K562 (cell line): Measurements from ENCODE around the gene SLC1A4. TPM values are rescaled to one million over a fixed set of nuclear protein-coding genes. Genes with fewer than 3 reads are reported as not detected.

Source experiments
- BRF1 ChIP-seq: IDR thresholded peaks from 3 replicates; pipeline ENCODE4 v1.6.1; 2011; ENCODE audit warnings: borderline replicate concordance, mild to moderate bottlenecking; ENCODE audit not compliant: insufficient read length; ENCODE audit errors: extremely low read depth
- CBFB ChIP-seq: sonication (generic); formaldehyde crosslinking; IDR thresholded peaks from 2 replicates; pipeline ENCODE4 v1.4.0; 2020; ENCODE audit warnings: mild to moderate bottlenecking, missing genetic modification reagents
- CEBPG ChIP-seq, 3 experiments: fragments of 200-800 bp in 1 of 3; sonication (Bioruptor generic) in 1 of 3; sonication (generic) in 1 of 3; formaldehyde crosslinking in 1 of 3; IDR thresholded peaks in 2 of 3; conservative IDR thresholded peaks in 1 of 3; 2 replicates each; pipeline versions ENCODE4 v1.6.1 to v1.8.0; 2016 to 2022; ENCODE audit warnings: missing compliant biosample characterization in 2 of 3, missing genetic modification characterization in 2 of 3, mild to moderate bottlenecking in 1 of 3, missing genetic modification reagents in 1 of 3
- ERF ChIP-seq: fragments of 450-650 bp; formaldehyde crosslinking; IDR thresholded peaks from 2 replicates; pipeline ENCODE4 v1.4.0; 2020; ENCODE audit warnings: mild to moderate bottlenecking, mixed read lengths
- KAT7 ChIP-seq: sonication (generic); formaldehyde crosslinking; IDR thresholded peaks from 2 replicates; pipeline ENCODE4 v1.8.0; 2022; ENCODE audit warnings: missing genetic modification reagents, mild to moderate bottlenecking, borderline replicate concordance
- MAFG ChIP-seq: fragments of 450-650 bp; conservative IDR thresholded peaks from 2 replicates; pipeline ENCODE4 v1.6.1; 2016; ENCODE audit warnings: missing genetic modification characterization, missing compliant biosample characterization
- MXD1 ChIP-seq: fragments of 250-450 bp; sonication (Bioruptor Pico); IDR thresholded peaks from 2 replicates; pipeline ENCODE4 v1.8.0; 2021; ENCODE audit warnings: borderline replicate concordance, mild to moderate bottlenecking, moderate library complexity; ENCODE audit not compliant: poor library complexity, severe bottlenecking
- PKNOX1 ChIP-seq: fragments of 450-650 bp; IDR thresholded peaks from 2 replicates; pipeline ENCODE4 v1.6.1; 2016
- RCOR1 ChIP-seq, 2 experiments: IDR thresholded peaks; 2 replicates each; pipeline ENCODE4 v1.6.1; 2012; ENCODE audit warnings: low read depth in 2 of 2, low read length in 2 of 2, borderline replicate concordance in 1 of 2, improper control_type of control experiment in 1 of 2
- SETDB1 ChIP-seq: IDR thresholded peaks from one replicate; pipeline ENCODE4 v1.6.1; 2012; ENCODE audit warnings: low read length, control low read depth, inconsistent platforms
- SMAD1 ChIP-seq: fragments of 150-350 bp; IDR thresholded peaks from 2 replicates; pipeline ENCODE4 v1.6.1; 2014; ENCODE audit warnings: low read length, low read depth; ENCODE audit not compliant: partially characterized antibody
- SNAPC5 ChIP-seq: fragments of 250-450 bp; sonication (Bioruptor Pico); IDR thresholded peaks from 2 replicates; pipeline ENCODE4 v1.8.0; 2021; ENCODE audit warnings: moderate library complexity, mild to moderate bottlenecking, inconsistent platforms
- SP2 ChIP-seq: IDR thresholded peaks from 2 replicates; pipeline ENCODE4 v1.6.1; 2011; ENCODE audit warnings: mild to moderate bottlenecking, low read depth, low read length, moderate library complexity; ENCODE audit not compliant: poor library complexity, severe bottlenecking; ENCODE audit errors: extremely low read depth
- TAF1 ChIP-seq: IDR thresholded peaks from 2 replicates; pipeline ENCODE4 v1.6.1; 2011; ENCODE audit warnings: mild to moderate bottlenecking, low read length, moderate library complexity; ENCODE audit not compliant: insufficient read depth, control insufficient read depth, severe bottlenecking; ENCODE audit errors: extremely low read depth
- TEAD2 ChIP-seq: fragments of 450-650 bp; IDR thresholded peaks from 2 replicates; pipeline ENCODE4 v1.6.1; 2016; ENCODE audit warnings: missing genetic modification characterization, control low read depth, missing compliant biosample characterization
- TFAP4 ChIP-seq: sonication (generic); formaldehyde crosslinking; IDR thresholded peaks from 2 replicates; pipeline ENCODE4 v1.8.0; 2022; ENCODE audit warnings: missing genetic modification reagents, mild to moderate bottlenecking, moderate library complexity, borderline replicate concordance
- ZBTB7A ChIP-seq: IDR thresholded peaks from 2 replicates; pipeline ENCODE4 v1.6.1; 2011; ENCODE audit warnings: low read depth, mild to moderate bottlenecking, low read length, moderate library complexity, borderline replicate concordance; ENCODE audit not compliant: control insufficient read depth
- ZBTB8A ChIP-seq: fragments of 450-650 bp; IDR thresholded peaks from 2 replicates; pipeline ENCODE4 v1.6.1; 2018; ENCODE audit warnings: mild to moderate bottlenecking, moderate library complexity; ENCODE audit not compliant: partially characterized antibody
- ZC3H4 ChIP-seq: sonication (generic); formaldehyde crosslinking; IDR thresholded peaks from 2 replicates; pipeline ENCODE4 v1.9.0; 2021; ENCODE audit warnings: missing genetic modification reagents, borderline replicate concordance
- ZNF133 ChIP-seq: fragments of 250-450 bp; sonication (Bioruptor Pico); IDR thresholded peaks from 2 replicates; pipeline ENCODE4 v1.4.0; 2020; ENCODE audit warnings: mild to moderate bottlenecking
- ZNF263 ChIP-seq: sonication (generic); formaldehyde crosslinking; IDR thresholded peaks from 2 replicates; pipeline ENCODE4 v1.8.0; 2022; ENCODE audit warnings: mild to moderate bottlenecking, missing genetic modification reagents, borderline replicate concordance
- ZNF511 ChIP-seq: sonication (generic); formaldehyde crosslinking; IDR thresholded peaks from 2 replicates; pipeline ENCODE4 v1.8.0; 2022; ENCODE audit warnings: mild to moderate bottlenecking, missing genetic modification reagents
- ZNF584 ChIP-seq: fragments of 200-800 bp; sonication (Bioruptor generic); IDR thresholded peaks from 2 replicates; pipeline ENCODE4 v1.6.1; 2016; ENCODE audit warnings: low read depth, mild to moderate bottlenecking, missing genetic modification characterization, missing compliant biosample characterization
- polyA plus RNA-seq, 8 experiments: library from polyadenylated mRNA; depleted of rRNA in 4 of 8; stranded (reverse) in 5 of 8; unstranded in 3 of 8; fragments of >200 nt; fragmentation: Nextera tagmentation in 2 of 8; fragmentation: Illumina TruSeq in 1 of 8; extraction: Ambion mirVana in 2 of 8; extraction: Trizol in 1 of 8; gene quantifications; 2 replicates each; pipeline versions ENCODE4 v1.2.1 to v1.2.3, GENCODE V29; 2011 to 2014; ENCODE audit warnings: inconsistent platforms in 1 of 8, missing spikeins in 1 of 8
- total RNA-seq, 7 experiments: library from RNA; depleted of rRNA in 6 of 7; stranded (reverse); fragments of >200 nt in 6 of 7; fragmentation: Illumina TruSeq in 2 of 7; extraction: Trizol in 2 of 7; gene quantifications; 2 replicates each; pipeline versions ENCODE4 v1.2.1 to v1.2.3, GENCODE V29; 2011 to 2021; ENCODE audit warnings: low replicate concordance in 1 of 7

SLC1A4 gene
- total and polyA plus RNA-seq, 9 of the 15 experiments (the other 6 are each of a cell fraction or from before 2014, with no cell fraction given): 4.4 to 24.0 (median 10.9) TPM

GRCh38 chr2:65062843-65063825 is 73.9 kb downstream of the SLC1A4 start (continued):
- TF ChIP-seq ZNF133 (CRISPR knock-in tag) (no peak), PKNOX1 (peak; percentile 69), ZBTB7A (no peak), TFAP4 (CRISPR knock-in tag) (peak; percentile 80), TAF1 (no peak), BRF1 (no peak), ZC3H4 (no peak), SMAD1 (no peak), MXD1 (CRISPR knock-in tag) (no peak), SP2 (no peak), ERF (CRISPR knock-in tag) (no peak), ZNF584 (CRISPR knock-in tag) (no peak), MAFG (tag) (peak; percentile 77), ZNF511 (no peak), CEBPG (CRISPR knock-in tag; IDR thresholded peaks at IDR 0.05) (no peak), CEBPG (tag; conservative IDR thresholded peaks at IDR 0.05 in 1 of 2, IDR thresholded peaks at IDR 0.05 in 1 of 2) (no peak), ZBTB8A (no peak), ZNF263 (CRISPR knock-in tag) (no peak), CBFB (CRISPR knock-in tag) (no peak), TEAD2 (tag) (no peak), SNAPC5 (CRISPR knock-in tag) (no peak), KAT7 (CRISPR knock-in tag) (no peak), SETDB1 (no peak), RCOR1 (IDR thresholded peaks at IDR 0.05; ENCODE audit: borderline replicate concordance in 1 of 2, low read depth in 2 of 2, low read length in 2 of 2) (peak in 1 of 2 experiments; percentile 75; a peak in 1 of 4 replicates)
